ENCODE measurements around the gene BAHCC1. TPM values are rescaled to one million over a fixed set of nuclear protein-coding genes. Genes with fewer than 3 reads are reported as not detected.

The BAHCC1 gene
- total and polyA plus RNA-seq, 9 of the 15 experiments (the other 6 are each of a cell fraction or from before 2014, with no cell fraction given) = 0.14 to 26.9 (median 5.0) TPM

DNA sequence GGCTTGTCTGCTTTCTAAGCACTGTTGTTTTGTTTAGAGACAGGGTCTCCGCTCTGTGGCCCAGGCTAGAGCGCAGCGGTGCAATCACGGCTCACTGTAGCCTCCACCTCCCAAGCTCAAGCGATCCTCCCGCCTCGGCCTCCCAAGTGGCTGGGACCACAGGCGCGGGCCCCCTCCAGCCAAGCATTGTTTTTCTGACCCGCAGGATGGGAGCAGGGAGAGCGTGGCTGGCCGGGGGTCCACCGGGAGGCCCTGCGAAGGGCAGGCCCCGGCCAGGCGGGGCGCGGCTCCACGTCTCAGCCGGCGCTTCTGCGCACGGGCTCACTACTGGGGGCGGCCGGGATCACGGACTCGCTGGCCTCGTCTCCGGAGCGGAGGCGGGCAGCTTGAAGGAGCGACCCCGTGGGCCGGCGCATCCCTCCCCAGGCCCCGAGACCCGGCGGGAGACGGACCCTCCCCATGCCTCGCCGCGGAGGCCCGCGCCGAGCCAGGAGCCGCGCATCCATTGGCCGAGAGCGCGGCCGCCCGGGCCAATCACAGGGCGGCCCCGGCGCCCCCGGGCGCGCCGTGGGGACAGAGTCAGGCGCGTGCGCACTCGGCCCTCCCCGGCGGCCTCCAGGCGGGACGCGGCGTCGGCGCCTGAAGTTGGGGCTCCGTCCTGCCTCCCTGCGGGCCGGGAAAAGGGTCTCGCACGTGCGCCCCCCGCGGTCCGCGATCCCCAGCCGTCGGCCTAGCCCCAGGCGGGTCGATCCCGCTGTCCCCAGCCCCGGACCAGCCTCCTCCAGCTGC is 92.4 kb downstream of the BAHCC1 start (continued):
- TF ChIP-seq, protein P1, sequence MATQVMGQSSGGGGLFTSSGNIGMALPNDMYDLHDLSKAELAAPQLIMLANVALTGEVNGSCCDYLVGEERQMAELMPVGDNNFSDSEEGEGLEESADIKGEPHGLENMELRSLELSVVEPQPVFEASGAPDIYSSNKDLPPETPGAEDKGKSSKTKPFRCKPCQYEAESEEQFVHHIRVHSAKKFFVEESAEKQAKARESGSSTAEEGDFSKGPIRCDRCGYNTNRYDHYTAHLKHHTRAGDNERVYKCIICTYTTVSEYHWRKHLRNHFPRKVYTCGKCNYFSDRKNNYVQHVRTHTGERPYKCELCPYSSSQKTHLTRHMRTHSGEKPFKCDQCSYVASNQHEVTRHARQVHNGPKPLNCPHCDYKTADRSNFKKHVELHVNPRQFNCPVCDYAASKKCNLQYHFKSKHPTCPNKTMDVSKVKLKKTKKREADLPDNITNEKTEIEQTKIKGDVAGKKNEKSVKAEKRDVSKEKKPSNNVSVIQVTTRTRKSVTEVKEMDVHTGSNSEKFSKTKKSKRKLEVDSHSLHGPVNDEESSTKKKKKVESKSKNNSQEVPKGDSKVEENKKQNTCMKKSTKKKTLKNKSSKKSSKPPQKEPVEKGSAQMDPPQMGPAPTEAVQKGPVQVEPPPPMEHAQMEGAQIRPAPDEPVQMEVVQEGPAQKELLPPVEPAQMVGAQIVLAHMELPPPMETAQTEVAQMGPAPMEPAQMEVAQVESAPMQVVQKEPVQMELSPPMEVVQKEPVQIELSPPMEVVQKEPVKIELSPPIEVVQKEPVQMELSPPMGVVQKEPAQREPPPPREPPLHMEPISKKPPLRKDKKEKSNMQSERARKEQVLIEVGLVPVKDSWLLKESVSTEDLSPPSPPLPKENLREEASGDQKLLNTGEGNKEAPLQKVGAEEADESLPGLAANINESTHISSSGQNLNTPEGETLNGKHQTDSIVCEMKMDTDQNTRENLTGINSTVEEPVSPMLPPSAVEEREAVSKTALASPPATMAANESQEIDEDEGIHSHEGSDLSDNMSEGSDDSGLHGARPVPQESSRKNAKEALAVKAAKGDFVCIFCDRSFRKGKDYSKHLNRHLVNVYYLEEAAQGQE (IDR thresholded peaks at IDR 0.05; ENCODE audit: borderline replicate concordance) = no peak
- TF ChIP-seq, protein P1 (CRISPR knock-in tag; IDR thresholded peaks at IDR 0.05; ENCODE audit: low read depth) = no peak
- TF ChIP-seq TRIM28 (IDR thresholded peaks at IDR 0.05) = no peak
- TF ChIP-seq, protein P2, sequence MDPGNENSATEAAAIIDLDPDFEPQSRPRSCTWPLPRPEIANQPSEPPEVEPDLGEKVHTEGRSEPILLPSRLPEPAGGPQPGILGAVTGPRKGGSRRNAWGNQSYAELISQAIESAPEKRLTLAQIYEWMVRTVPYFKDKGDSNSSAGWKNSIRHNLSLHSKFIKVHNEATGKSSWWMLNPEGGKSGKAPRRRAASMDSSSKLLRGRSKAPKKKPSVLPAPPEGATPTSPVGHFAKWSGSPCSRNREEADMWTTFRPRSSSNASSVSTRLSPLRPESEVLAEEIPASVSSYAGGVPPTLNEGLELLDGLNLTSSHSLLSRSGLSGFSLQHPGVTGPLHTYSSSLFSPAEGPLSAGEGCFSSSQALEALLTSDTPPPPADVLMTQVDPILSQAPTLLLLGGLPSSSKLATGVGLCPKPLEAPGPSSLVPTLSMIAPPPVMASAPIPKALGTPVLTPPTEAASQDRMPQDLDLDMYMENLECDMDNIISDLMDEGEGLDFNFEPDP (CRISPR knock-in tag; IDR thresholded peaks at IDR 0.05) = no peak
- TF ChIP-seq, protein P3, sequence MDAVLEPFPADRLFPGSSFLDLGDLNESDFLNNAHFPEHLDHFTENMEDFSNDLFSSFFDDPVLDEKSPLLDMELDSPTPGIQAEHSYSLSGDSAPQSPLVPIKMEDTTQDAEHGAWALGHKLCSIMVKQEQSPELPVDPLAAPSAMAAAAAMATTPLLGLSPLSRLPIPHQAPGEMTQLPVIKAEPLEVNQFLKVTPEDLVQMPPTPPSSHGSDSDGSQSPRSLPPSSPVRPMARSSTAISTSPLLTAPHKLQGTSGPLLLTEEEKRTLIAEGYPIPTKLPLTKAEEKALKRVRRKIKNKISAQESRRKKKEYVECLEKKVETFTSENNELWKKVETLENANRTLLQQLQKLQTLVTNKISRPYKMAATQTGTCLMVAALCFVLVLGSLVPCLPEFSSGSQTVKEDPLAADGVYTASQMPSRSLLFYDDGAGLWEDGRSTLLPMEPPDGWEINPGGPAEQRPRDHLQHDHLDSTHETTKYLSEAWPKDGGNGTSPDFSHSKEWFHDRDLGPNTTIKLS (IDR thresholded peaks at IDR 0.05; ENCODE audit: borderline replicate concordance, low read depth) = peak; percentile 70; the same call in 1 of the 2 replicates
- TF ChIP-seq, protein P4, sequence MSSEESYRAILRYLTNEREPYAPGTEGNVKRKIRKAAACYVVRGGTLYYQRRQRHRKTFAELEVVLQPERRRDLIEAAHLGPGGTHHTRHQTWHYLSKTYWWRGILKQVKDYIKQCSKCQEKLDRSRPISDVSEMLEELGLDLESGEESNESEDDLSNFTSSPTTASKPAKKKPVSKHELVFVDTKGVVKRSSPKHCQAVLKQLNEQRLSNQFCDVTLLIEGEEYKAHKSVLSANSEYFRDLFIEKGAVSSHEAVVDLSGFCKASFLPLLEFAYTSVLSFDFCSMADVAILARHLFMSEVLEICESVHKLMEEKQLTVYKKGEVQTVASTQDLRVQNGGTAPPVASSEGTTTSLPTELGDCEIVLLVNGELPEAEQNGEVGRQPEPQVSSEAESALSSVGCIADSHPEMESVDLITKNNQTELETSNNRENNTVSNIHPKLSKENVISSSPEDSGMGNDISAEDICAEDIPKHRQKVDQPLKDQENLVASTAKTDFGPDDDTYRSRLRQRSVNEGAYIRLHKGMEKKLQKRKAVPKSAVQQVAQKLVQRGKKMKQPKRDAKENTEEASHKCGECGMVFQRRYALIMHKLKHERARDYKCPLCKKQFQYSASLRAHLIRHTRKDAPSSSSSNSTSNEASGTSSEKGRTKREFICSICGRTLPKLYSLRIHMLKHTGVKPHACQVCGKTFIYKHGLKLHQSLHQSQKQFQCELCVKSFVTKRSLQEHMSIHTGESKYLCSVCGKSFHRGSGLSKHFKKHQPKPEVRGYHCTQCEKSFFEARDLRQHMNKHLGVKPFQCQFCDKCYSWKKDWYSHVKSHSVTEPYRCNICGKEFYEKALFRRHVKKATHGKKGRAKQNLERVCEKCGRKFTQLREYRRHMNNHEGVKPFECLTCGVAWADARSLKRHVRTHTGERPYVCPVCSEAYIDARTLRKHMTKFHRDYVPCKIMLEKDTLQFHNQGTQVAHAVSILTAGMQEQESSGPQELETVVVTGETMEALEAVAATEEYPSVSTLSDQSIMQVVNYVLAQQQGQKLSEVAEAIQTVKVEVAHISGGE (CRISPR knock-in tag; IDR thresholded peaks at IDR 0.05) = peak in 1 of 3 experiments; percentile 48; a peak in 1 of 6 replicates
- TF ChIP-seq OTX1 (CRISPR knock-in tag; IDR thresholded peaks at IDR 0.05) = no peak
- TF ChIP-seq YBX1 (IDR thresholded peaks at IDR 0.05) = no peak
- TF ChIP-seq HDAC2 (IDR thresholded peaks at IDR 0.05) = peak; percentile 59; the same call in 1 of the 2 replicates
- no peak for TF ChIP-seq ZNF165 (CRISPR knock-in tag; IDR thresholded peaks at IDR 0.05; ENCODE audit: borderline replicate concordance)
- TF ChIP-seq CBX2 (IDR thresholded peaks at IDR 0.05; ENCODE audit: insufficient read depth, low read length, poor library complexity, severe bottlenecking) = no peak
